Myocyte (in vitro differentiated cells): ENCODE data around the gene PRPF8. TPM values are rescaled to one million over a fixed set of nuclear protein-coding genes. Genes with fewer than 3 reads are reported as not detected.

Experiments
- DNase-seq: peaks from one replicate; pipeline ENCODE4 v3.0.0-alpha.2; 2012; ENCODE audit warnings: low read depth
- total RNA-seq: library from RNA; depleted of rRNA; stranded (reverse); fragments of >200 nt; gene quantifications from 2 replicates; pipeline ENCODE4 v1.2.3, GENCODE V29; 2014

The PRPF8 gene
- total RNA-seq, 1 donor from 2014 or later = 89.3 TPM

- peak; percentile 86 for DNase-seq
Measured at GRCh38 chr17:1627982-1628855, 56.4 kb downstream of the PRPF8 start, which contains the start of gene SLC43A2. Gene SLC43A2 (minus strand): TSS chr17:1628834. CDS start chr17:1627874, 960 bp downstream.

DNA sequence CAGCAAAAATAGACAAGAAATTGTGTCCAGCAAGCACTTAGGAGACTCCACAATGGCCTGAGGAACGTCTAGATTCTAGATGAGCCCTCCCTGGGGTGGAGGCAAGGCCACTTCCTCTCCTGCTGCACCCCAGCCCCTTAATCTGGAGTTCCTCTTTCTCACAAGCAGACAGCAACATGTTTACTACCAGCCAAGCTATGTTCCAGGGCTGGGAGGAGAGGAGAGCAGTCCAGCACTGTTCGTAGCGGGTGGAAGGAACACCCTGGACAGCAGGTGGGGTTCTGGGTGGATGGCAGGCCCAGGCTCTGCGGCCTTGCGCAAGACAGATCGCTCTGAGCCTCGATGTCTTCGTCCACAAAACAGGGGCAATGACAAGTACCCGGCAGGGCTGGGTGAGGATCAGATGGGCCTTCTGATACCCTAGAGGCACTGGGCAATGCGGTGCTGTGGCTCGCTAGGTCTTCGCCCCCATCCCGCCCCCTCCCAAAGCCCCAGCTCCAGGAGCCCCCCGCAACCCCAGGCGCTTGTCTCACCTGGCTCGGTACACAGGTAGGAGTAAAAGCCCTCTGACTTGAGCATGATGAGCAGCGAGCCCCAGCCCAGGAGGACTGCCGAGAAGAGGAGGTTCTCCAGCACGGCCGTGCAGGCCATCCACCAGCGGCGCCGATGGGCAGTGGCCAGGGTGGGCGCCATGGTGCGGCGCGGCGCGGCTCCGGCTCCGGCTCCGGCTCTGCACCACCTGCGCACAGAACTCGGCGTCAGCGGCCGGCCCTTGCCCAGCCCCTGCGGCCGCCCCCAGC lies 57.3 kb downstream of the PRPF8 start:
- no peak for DNase-seq

DNA sequence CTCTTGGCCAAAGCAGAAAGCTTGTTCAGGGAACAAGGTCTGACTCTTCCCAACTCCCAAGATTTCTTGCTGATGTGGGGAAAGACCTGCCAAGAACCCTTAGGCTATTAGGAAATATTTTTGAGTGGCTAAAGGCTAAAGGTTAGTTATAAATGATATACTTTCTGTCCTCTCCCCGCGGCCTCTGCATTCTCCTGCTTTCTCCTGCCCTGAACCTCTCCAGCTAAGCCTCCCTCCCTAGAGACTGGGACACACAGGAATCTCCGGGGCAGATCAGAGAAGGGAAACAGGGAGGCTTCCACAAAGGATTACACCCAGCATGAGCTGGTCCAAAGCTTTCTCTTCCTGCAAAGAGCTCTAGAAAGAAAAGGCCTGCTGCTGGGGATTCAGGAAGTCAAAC lies 58.3 kb downstream of the PRPF8 start:
- DNase-seq = no peak

DNA sequence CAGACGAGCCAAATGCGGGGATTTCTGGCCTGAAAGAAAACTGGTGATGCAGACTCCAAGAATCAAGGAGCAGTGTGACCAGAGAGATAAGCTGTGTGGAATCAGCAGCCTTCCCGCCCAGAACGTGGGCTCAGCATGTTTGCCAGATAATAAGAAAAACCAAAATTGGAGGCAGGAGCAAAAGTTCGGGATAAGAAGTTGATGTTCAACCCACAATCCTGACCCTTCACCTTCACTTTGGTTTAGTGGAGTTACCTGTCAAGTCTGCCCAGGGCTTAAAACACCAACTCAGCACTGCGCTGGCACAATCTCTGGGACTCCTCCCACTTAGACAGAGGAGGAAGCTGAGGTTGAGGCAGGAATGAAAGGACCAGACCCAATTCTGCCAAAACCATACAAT lies 59.1 kb downstream of the PRPF8 start:
- DNase-seq = no peak

GRCh38 chr17:1625053-1625452 lies 59.6 kb downstream of the PRPF8 start:
- DNase-seq = no peak

- no peak for DNase-seq
Measured at GRCh38 chr17:1624650-1625049, 60.0 kb downstream of the PRPF8 start.

- no peak for DNase-seq
Measured at GRCh38 chr17:1623057-1623630, 61.5 kb downstream of the PRPF8 start.

GRCh38 chr17:1621273-1621954 lies 63.3 kb downstream of the PRPF8 start:
- DNase-seq = no peak

GRCh38 chr17:1620486-1620885 lies 64.2 kb downstream of the PRPF8 start:
- no peak for DNase-seq

GRCh38 chr17:1617620-1618174 lies 67.0 kb downstream of the PRPF8 start:
- DNase-seq = no peak

GRCh38 chr17:1616101-1616500 lies 68.6 kb downstream of the PRPF8 start:
- DNase-seq = no peak

GRCh38 chr17:1612400-1612799 lies 72.3 kb downstream of the PRPF8 start:
- no peak for DNase-seq

GRCh38 chr17:1611715-1612114 lies 73.0 kb downstream of the PRPF8 start:
- DNase-seq = no peak

GRCh38 chr17:1608676-1609075 lies 76.0 kb downstream of the PRPF8 start:
- no peak for DNase-seq

DNA sequence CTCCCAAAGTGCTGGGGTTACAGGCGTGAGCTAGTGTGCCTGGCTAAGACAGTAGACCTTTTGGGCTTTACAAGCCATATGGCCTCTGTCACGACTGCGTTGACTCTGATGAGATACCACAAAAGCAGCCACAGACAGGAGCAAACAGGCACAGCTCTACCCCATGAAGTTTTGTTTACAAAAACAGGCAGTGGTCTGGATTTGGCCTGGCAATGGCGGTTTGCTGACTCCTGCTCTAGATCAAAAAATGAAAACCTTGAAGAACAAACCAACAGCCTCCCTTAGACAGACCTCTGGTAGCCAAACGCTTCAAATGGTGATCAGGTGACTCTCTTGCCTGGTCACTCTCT lies 76.7 kb downstream of the PRPF8 start:
- no peak for DNase-seq

- no peak for DNase-seq
Measured at GRCh38 chr17:1606352-1606985, 78.2 kb downstream of the PRPF8 start.

- no peak for DNase-seq
Measured at GRCh38 chr17:1605681-1606351, 78.9 kb downstream of the PRPF8 start.

DNA sequence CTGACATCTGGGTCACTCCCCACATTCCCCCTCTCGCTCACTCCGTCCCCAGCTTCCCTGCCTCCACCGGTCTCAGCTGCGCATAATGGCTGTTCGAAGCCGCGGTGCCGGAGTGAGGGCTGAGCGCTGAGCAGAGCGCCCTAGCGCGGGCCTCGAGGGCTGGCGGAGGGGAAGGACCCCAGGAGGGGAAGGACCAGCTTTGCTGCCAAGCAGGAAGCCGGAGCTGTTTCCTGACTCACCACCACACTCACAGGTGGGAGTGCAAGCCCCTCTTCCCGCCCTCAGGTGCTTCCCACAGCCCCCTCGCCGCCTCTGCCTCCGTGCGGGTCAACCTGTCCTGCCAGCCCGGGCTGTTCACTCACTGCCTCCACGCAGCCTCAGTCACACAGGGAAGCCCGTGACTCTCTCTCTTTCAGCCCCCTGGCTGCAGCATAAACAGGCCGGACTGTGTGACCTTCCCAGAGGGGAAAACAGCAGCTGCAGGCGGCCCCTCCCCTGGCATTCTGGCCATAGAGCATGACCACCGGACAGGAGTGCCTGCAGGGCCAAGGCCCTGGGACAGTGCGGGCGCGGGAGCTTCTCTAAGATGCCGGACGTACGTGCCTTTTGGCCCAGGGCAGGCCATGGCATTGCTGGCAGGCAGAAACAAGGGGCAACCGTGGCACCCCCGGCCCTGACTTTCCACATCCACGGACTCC lies 79.7 kb downstream of the PRPF8 start:
- DNase-seq = peak; percentile 43

DNA sequence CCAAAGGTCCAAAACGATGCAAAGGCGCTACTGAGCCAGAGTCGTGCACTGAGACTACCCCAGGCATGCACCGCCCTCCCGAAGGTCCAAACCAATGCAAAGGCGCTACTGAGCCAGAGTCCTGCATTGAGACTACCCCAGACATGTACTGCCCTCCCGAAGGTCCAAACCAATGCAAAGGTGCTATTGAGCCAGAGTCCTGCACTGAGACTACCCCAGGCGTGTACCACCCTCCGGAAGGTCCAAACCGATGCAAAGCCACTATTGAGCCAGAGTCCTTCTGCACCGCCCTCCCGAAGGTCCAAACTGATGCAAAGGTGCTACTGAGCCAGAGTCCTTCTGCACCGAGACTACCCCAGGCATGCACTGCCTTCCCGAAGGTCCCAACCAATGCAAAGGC lies 83.1 kb downstream of the PRPF8 start:
- DNase-seq = no peak
